ENCODE measurements around the gene TSC22D2. TPM values are rescaled to one million over a fixed set of nuclear protein-coding genes. Genes with fewer than 3 reads are reported as not detected.
A peak's percentile ranks its signal among the peaks of the same experiment; 100 is the strongest.

Gene TSC22D2
- polyA plus RNA-seq, 3 donors, result 5.1 to 12.9 (median 5.7) TPM

GRCh38 chr3:150390087-150390486 lies 18.0 kb upstream of the TSC22D2 start:
- intact Hi-C loops (cut with micrococcal nuclease), result no loop called here
- Histone ChIP-seq H2AFZ (ENCODE audit: insufficient read depth, low read depth, low read length, poor library complexity, severe bottlenecking) (no peak overlapping the region), H3K79me2 (ENCODE audit: insufficient read depth, low read length) (no peaks in the 10 kb centered on the region)

GRCh38 chr3:150391161-150391560 lies 16.9 kb upstream of the TSC22D2 start:
- Mint-ChIP-seq H3K36me3 (no peaks in the 10 kb centered on the region), H3K27me3 (ENCODE audit: low read depth in 3 of 3) (peaks cover 0 to 1% (median 0%) of the 10 kb centered on the region in 3 donors), H3K4me3 (no peak overlapping the region), H3K9me3 (peaks cover 0 to 1% (median 0%) of the 10 kb centered on the region in 7 donors), H3K4me1 (peaks cover 2% of the 10 kb centered on the region), H3K27ac (no peak overlapping the region)
- peak in 1 of 3 donors; percentile 33 for DNase-seq
- no peak overlapping the region for H3K4me2 ChIP-seq (replicated peaks; ENCODE audit: extremely low read depth, low read length, poor library complexity, severe bottlenecking)
- no peaks in the 10 kb centered on the region for H3K9me3 ChIP-seq (replicated peaks in 1 of 2; ENCODE audit: control insufficient read depth in 1 of 2, insufficient read depth in 1 of 2, low read length in 2 of 2)
- peaks cover 0 to 6% of the 10 kb centered on the region in 2 donors for H3K4me1 ChIP-seq (ENCODE audit: control insufficient read depth in 1 of 2, insufficient read depth in 2 of 2, low read length in 2 of 2)
- H3K27me3 ChIP-seq (ENCODE audit: control insufficient read depth in 2 of 2, insufficient read depth in 2 of 2, low read length in 2 of 2), result no peaks in the 10 kb centered on the region
- no peaks in the 10 kb centered on the region for H3K36me3 ChIP-seq (replicated peaks in 1 of 2; ENCODE audit: control insufficient read depth in 1 of 2, insufficient read depth in 2 of 2, low read length in 2 of 2)
- no peak for TF ChIP-seq CTCF (IDR thresholded peaks at IDR 0.05)
- no peak overlapping the region for H3K9ac ChIP-seq (ENCODE audit: insufficient read depth, low read length, poor library complexity, severe bottlenecking)
- intact Hi-C loops (cut with micrococcal nuclease), result no loop called here
- no peak overlapping the region for H2AFZ ChIP-seq (ENCODE audit: insufficient read depth, low read depth, low read length, poor library complexity, severe bottlenecking)
- H3K79me2 ChIP-seq (ENCODE audit: insufficient read depth, low read length), result no peaks in the 10 kb centered on the region
- H3K4me3 ChIP-seq (replicated peaks in 1 of 3; ENCODE audit: low read depth in 2 of 3, low read length in 3 of 3), result no peak overlapping the region
- H3K27ac ChIP-seq (ENCODE audit: low read depth in 1 of 2, low read length in 2 of 2), result no peak overlapping the region
- H4K20me1 ChIP-seq (ENCODE audit: insufficient read depth, low read length), result no peaks in the 10 kb centered on the region

More at GRCh38 chr3:150390087-150390486, 18.0 kb upstream of the TSC22D2 start:
- Histone ChIP-seq H3K9ac (ENCODE audit: insufficient read depth, low read length, poor library complexity, severe bottlenecking) (no peak overlapping the region), H3K27ac (ENCODE audit: low read depth in 1 of 2, low read length in 2 of 2) (no peak overlapping the region), H3K4me1 (ENCODE audit: control insufficient read depth in 1 of 2, insufficient read depth in 2 of 2, low read length in 2 of 2) (peaks cover 7 to 15% of the 10 kb centered on the region in 2 donors), H4K20me1 (ENCODE audit: insufficient read depth, low read length) (no peaks in the 10 kb centered on the region), H3K9me3 (replicated peaks in 1 of 2; ENCODE audit: control insufficient read depth in 1 of 2, insufficient read depth in 1 of 2, low read length in 2 of 2) (no peaks in the 10 kb centered on the region), H3K27me3 (ENCODE audit: control insufficient read depth in 2 of 2, insufficient read depth in 2 of 2, low read length in 2 of 2) (no peaks in the 10 kb centered on the region), H3K36me3 (replicated peaks in 1 of 2; ENCODE audit: control insufficient read depth in 1 of 2, insufficient read depth in 2 of 2, low read length in 2 of 2) (no peaks in the 10 kb centered on the region), H3K4me2 (replicated peaks; ENCODE audit: extremely low read depth, low read length, poor library complexity, severe bottlenecking) (no peak overlapping the region), H3K4me3 (replicated peaks in 1 of 3; ENCODE audit: low read depth in 2 of 3, low read length in 3 of 3) (no peak overlapping the region)
- Mint-ChIP-seq H3K36me3 (no peaks in the 10 kb centered on the region), H3K27me3 (ENCODE audit: low read depth in 3 of 3) (peaks cover 1 to 3% (median 2%) of the 10 kb centered on the region in 3 donors), H3K9me3 (peaks cover 0 to 1% (median 0%) of the 10 kb centered on the region in 7 donors), H3K27ac (no peak overlapping the region), H3K4me3 (no peak overlapping the region), H3K4me1 (peaks cover 8% of the 10 kb centered on the region)
- DNase-seq, result no peak
- no peak for TF ChIP-seq CTCF (IDR thresholded peaks at IDR 0.05)
